Stimulated activated CD8-positive, alpha-beta memory T cell treated with anti-CD3 and anti-CD28 coated beads, Interleukin-7, amount 100 ng/mL, for 4 hours (primary cell): ENCODE data around the gene SETD1A.

Experiments used
- DNase-seq, 2 donors: peaks; one replicate each; pipeline ENCODE4 v3.0.0-alpha.2; 2020; ENCODE audit warnings: low read depth in 2 of 2

Gene SETD1A

GRCh38 chr16:31020536-31020935 lies 63.0 kb downstream of the SETD1A start:
- no peak for DNase-seq

- no peak for DNase-seq
These were observed 65.1 kb downstream of the SETD1A start for GRCh38 chr16:31022544-31023251.

DNA sequence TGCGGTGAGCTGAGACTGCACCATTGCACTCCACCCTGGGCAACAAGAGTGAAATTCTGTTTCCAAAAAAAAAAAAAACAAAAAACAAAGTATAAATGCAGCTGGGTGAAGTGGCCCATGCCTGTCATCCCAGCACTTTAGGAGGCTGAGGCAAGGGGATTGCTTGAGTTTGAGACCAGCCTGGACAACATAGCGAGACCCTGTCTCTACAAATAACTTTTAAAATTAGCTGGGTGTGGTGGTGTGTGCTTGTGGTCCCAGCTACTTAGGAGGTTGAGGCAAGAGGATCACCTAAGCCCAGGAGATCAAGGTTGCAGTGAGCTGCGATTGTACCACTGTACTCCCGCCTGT lies 65.7 kb downstream of the SETD1A start:
- DNase-seq, result no peak

- no peak for DNase-seq
These were observed 66.2 kb downstream of the SETD1A start for GRCh38 chr16:31023627-31024226.

DNA sequence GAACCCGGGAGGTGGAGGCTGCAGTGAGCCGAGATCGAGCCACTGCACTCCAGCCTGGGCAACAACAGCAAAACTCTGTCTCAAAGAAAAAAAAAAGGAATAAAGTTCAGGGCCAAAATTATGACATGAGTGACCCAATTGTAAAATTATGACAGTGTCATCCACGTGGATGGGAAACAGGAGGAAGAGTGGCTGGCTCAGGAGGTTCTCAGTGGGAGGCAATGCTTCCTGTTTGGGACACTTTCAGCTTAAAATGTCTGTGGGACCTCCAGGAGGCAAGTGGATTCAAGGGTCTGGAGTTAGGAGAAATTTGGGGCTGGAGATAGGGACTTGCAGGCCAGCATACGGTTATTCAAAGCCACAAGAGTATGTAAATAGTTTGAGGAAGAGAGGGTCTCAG lies 67.8 kb downstream of the SETD1A start:
- DNase-seq, result no peak

DNA sequence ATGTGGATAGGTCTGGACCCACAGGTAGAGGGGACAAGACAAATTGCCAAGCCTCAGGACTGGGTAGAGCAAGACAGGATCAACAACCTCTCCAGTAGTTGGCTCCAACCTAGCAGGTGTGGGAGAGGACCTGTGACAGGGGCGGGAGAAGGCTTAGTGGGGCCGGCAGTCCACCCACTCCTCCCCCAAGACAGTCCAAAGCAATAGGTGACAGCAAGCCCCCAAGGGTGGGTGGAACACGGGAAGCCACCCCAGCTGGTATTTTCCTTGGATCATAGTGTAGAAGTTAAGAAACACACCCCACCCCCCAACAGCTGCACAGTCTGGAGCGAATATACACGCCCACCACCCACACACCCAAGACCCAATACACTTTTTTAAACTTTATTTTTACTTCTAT lies 71.7 kb downstream of the SETD1A start:
- DNase-seq, result no peak

DNA sequence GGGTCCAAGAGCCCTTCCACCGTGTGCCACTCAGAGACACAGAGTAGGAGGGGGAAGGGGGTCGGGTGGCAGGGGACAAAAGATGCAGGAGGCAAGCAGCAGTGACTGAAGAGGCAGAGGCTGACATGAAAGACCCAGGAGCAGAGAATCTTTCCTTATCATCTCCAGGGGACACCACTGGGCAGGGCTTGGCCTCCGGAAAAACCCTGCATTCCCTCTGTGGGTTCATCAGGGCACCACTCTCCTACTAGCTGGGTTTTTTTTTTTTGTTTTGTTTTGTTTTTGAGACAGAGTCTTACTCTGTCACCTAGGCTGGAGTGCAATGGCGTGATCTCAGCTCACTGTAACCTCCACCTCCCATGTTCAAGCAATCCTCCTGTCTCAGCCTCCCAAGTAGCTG lies 73.7 kb downstream of the SETD1A start:
- no peak for DNase-seq

DNA sequence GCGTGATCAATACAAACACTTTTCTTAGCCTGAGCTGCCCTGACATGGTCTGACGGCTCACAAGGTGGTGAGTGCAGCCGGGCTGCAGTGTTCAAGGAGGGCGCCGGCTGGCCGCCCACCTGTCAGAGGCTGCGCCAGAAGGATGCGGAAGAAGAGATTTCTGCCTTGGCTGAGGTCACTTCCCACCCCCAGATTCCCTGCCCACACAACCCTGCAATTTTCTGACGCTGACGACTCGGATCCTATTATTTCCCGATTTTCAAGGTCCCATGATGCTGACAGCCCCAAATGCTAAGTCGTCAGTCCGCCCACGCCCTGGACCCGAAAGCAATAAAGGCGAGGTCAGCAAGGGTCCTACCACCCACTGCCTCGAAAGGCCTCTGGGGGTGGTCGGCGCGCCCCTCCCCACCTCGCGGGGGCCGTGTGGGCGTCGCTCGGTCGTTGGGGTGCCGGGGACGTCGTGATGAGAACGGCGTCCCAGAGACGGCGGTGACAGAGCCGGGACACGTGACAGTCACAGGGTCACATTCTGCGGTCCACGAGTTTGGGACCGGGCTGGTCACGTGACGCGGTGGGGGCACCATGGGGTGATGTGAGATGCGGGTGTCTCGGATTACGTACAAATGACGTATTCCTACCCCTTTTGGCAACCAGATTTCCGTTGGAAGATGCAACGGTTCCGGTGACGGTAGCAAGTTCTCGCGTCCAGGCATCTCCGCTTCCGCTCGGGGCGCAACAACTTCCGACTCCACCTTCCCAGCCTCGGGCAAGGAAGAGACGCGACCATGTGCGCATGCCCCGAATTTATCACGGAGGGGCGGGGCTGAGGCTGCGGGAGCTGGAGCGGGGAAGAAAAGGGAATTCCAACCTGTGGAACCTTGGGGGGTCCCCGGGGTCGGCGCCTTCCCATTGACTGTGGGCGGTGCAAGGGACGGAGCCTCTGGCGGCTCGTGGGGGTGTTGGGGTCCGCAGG lies 75.5 kb downstream of the SETD1A start, which contains the start of gene STX4:
TSS of gene STX4 (plus strand) at position 823 of the 973 bp plus-strand sequence. CDS start 248 bp downstream, outside the sequence.
- peak; percentile 96 for DNase-seq

DNA sequence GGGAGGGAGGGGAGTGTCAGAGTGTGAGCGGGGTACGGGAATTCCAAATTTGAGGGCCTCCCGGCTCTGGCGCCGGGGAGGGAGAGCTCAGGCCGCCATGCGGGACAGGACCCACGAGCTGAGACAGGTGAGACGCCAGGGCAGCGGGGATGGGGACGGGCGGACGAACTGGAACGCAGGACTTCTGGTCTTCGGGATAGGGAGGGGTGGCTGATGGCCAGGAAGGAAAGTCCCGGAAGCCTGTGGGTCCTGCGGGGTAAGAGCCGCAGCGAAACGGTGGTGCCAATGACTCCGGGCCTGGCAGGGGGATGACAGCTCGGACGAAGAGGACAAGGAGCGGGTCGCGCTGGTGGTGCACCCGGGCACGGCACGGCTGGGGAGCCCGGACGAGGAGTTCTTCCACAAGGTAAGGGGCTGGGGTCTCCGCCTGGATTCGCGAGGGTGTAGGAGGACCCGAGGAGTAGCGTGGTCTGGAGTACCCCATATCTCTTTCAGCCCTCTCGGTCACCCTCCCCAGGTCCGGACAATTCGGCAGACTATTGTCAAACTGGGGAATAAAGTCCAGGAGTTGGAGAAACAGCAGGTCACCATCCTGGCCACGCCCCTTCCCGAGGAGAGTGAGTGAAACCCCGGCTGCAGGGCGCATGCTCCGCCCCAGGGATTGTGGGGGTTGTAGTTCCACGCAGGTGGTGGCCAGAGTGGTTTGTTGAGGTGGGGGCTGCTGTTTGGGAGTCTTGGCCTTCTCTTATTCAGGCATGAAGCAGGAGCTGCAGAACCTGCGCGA lies 76.3 kb downstream of the SETD1A start:
- DNase-seq, result peak; percentile 81 to 84
